GM13976 (cell line): Measurements from ENCODE around the gene ST8SIA2.

Experiments used
- DNase-seq: peaks from one replicate; pipeline ENCODE4 v3.0.0; 2012; ENCODE audit warnings: low spot score
- CTCF ChIP-seq: IDR thresholded peaks from 2 replicates; pipeline ENCODE4 v1.5.1; 2012; ENCODE audit warnings: borderline replicate concordance, mild to moderate bottlenecking; ENCODE audit not compliant: insufficient read depth; ENCODE audit errors: extremely low read depth, missing control alignments, control extremely low read depth
- in situ Hi-C: fragments of 300-500 bp; cut with MboI; formaldehyde crosslinking; loops from one replicate; pipeline ENCODE4 v1.12.0; 2022; ENCODE audit warnings: low sequenced_read_pairs, mixed read lengths, inconsistent platforms; ENCODE audit not compliant: unreplicated experiment

ST8SIA2 gene

GRCh38 chr15:92365084-92365483 lies 28.6 kb upstream of the ST8SIA2 start:
- in situ Hi-C loops = no loop called here
- no peak for TF ChIP-seq CTCF
- no peak for DNase-seq

GRCh38 chr15:92365906-92366305 lies 27.8 kb upstream of the ST8SIA2 start:
- TF ChIP-seq CTCF = no peak
- in situ Hi-C loops = no loop called here
- DNase-seq = no peak

- no peak for DNase-seq
- TF ChIP-seq CTCF = no peak
- in situ Hi-C loops = no loop called here
Measured at GRCh38 chr15:92366381-92366780, 27.3 kb upstream of the ST8SIA2 start.

GRCh38 chr15:92375057-92375456 lies 18.6 kb upstream of the ST8SIA2 start:
- TF ChIP-seq CTCF = no peak
- in situ Hi-C loops = loop anchor here (25.0 kb wide), 1 partner anchor 337 kb away; no protein-coding TSS in a partner anchor
- no peak for DNase-seq

- TF ChIP-seq CTCF = no peak
- no peak for DNase-seq
- in situ Hi-C loops = loop anchor here (25.0 kb wide), 1 partner anchor 336 kb away; no protein-coding TSS in a partner anchor
Measured at GRCh38 chr15:92376109-92376508, 17.6 kb upstream of the ST8SIA2 start.

GRCh38 chr15:92377083-92377789 lies 16.4 kb upstream of the ST8SIA2 start:
- no peak for DNase-seq
- in situ Hi-C loops = loop anchor here (25.0 kb wide), 1 partner anchor 335 kb away; no protein-coding TSS in a partner anchor
- no peak for TF ChIP-seq CTCF
